ENCODE data around the gene EVI2B.

Gene EVI2B

DNA sequence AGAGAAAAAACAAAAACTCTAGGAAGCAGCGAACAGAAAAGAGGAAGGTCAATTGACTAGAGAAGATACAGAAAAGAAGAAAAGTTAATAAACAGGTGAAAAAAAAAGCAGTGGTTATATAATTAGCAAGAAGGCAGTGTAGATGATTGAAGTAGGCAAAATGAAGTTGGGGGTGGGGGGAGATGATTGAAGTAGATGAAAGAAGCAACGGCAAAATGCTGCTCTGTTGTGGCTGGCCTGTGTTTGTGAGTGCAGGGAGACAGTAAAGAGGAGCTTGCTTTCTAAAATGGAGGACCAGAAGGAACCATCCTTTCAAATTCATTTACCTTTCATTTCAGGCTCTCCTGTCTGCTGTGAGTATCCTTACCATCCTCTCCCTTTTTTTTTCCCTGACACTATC is 3.6 kb downstream of the EVI2B start:
- H3K4me3 ChIP-seq (ENCODE audit: low read depth, low read length): peak overlapping the region; percentile 43

GRCh38 chr17:31309556-31309955 is 4.3 kb downstream of the EVI2B start:
- H3K4me3 ChIP-seq (ENCODE audit: low read depth, low read length): peak overlapping the region; percentile 26

More for the DNA sequence above, 3.6 kb downstream of the EVI2B start:
- TF ChIP-seq, protein P1, sequence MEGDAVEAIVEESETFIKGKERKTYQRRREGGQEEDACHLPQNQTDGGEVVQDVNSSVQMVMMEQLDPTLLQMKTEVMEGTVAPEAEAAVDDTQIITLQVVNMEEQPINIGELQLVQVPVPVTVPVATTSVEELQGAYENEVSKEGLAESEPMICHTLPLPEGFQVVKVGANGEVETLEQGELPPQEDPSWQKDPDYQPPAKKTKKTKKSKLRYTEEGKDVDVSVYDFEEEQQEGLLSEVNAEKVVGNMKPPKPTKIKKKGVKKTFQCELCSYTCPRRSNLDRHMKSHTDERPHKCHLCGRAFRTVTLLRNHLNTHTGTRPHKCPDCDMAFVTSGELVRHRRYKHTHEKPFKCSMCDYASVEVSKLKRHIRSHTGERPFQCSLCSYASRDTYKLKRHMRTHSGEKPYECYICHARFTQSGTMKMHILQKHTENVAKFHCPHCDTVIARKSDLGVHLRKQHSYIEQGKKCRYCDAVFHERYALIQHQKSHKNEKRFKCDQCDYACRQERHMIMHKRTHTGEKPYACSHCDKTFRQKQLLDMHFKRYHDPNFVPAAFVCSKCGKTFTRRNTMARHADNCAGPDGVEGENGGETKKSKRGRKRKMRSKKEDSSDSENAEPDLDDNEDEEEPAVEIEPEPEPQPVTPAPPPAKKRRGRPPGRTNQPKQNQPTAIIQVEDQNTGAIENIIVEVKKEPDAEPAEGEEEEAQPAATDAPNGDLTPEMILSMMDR (IDR thresholded peaks at IDR 0.05; ENCODE audit: borderline replicate concordance, insufficient read depth, low read depth, low read length): no peak

DNA sequence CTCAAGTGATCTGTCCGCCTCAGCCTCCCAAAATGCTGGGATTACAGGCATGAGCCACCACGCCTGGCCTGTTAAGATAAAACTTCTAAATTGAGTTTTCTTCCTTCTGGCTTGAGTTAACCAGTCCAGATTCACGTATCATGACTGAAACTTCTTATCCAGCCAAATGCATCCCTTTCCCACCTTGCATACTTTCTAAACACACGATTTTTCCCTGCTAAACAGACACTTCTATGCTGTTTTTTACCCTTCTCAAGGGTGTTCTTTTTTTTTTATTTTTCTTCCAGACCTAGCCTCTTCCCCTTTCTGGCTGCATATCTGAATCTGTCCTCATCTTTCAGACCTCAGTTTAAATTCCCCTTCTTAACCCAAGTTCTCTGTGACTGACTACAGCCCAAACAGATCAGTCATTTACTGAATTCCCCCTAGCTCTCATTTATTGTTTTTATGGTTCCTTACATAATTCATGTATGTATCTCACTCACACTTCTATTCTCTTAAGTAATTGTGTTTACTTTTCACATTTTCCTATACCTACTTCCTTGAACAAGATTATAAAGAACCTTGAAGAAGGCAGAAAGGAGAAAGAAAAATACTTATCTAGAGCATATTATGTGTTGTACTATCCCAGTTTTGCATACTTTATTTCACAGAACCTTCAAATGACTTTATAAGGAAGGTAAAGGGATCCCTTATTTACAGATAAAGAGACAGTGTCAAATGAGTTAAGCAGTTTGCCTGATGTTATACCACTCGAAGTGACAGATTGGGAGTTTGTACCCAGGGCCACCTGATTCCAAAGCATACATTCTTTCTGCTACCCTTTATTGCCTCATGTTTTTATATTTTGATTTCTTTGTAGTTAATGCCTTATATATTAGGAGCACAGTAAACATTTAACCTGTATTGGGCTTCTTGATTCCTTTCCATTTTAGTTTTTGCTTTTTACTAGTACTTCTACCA is 5.2 kb downstream of the EVI2B start:
- TF ChIP-seq, protein P1 (IDR thresholded peaks at IDR 0.05; ENCODE audit: borderline replicate concordance, insufficient read depth, low read depth, low read length): no peak
- peak overlapping the region; percentile 6 for H3K4me3 ChIP-seq (ENCODE audit: low read depth, low read length)

More at GRCh38 chr17:31309556-31309955, 4.3 kb downstream of the EVI2B start:
- TF ChIP-seq, protein P1 (IDR thresholded peaks at IDR 0.05; ENCODE audit: borderline replicate concordance, insufficient read depth, low read depth, low read length): no peak

DNA sequence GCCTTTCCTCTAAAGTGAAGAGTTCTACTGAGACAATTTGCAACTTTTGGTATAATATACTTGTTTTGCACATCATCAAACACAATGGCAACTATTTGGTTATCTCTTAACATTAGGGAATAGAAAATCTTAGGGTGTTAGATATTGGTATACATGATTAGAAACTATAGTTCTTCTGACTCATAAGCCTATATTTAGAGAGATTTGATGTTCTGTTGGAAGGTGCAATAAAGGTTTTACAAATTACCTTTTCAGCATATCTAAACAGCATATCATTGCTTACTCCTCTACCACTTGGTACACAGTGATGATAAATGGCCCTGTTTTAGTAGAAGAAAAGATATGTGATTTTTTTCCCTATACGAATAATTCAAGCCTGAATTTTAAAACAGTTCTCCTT is 6.2 kb downstream of the EVI2B start:
- TF ChIP-seq, protein P1 (IDR thresholded peaks at IDR 0.05; ENCODE audit: borderline replicate concordance, insufficient read depth, low read depth, low read length): no peak
- no peak overlapping the region for H3K4me3 ChIP-seq (ENCODE audit: low read depth, low read length)

- TF ChIP-seq, protein P1 (IDR thresholded peaks at IDR 0.05; ENCODE audit: borderline replicate concordance, insufficient read depth, low read depth, low read length): no peak
- H3K4me3 ChIP-seq (ENCODE audit: low read depth, low read length): no peak overlapping the region
Measured at GRCh38 chr17:31299624-31300023, 14.2 kb downstream of the EVI2B start.

DNA sequence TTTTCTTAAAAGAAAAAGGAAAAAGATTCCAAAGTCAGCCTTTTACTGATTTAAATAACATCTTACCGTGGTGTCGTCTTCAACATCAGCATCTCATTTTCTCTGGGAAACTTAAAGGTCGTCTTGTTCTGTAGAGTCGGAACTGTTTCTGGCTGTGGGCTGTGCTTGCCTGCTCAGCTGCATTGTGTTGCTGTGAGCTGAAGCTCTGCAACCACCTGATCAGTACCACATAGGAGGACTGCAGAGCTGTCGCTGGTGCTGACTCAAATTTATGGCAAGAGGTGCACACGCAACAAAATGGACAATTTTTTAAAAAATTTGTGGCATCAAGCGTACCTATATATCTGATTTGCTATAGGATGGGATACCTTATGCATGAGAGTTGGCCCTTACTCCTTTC is 16.8 kb downstream of the EVI2B start, which contains the start of gene OMG:
Gene OMG (minus strand): TSS at position 150 of the 400 bp plus-strand sequence. CDS start 908 bp downstream, outside the sequence.
- TF ChIP-seq, protein P1 (IDR thresholded peaks at IDR 0.05; ENCODE audit: borderline replicate concordance, insufficient read depth, low read depth, low read length): no peak
- no peak within 1 kb of the TSS for H3K4me3 ChIP-seq (ENCODE audit: low read depth, low read length)
